CD4-positive, alpha-beta T cell treated with Interferon gamma for 1 hour (primary cell): ENCODE measurements around the gene FAM222B.
A peak's percentile ranks its signal among the peaks of the same experiment; 100 is the strongest.
"Not testable (repeated sequence)": the region's sequence is repeated elsewhere in the genome, so short reads cannot be mapped to it uniquely, and the experiment has no call there.

Experiments
- DNase-seq: peaks from one replicate; pipeline ENCODE4 v3.0.0-alpha.2; 2020

The FAM222B gene

GRCh38 chr17:28834420-28834819, 8.2 kb downstream of the FAM222B start:
- DNase-seq: no peak

- no peak for DNase-seq
Measured at GRCh38 chr17:28828294-28829040, 14.1 kb downstream of the FAM222B start.

GRCh38 chr17:28827672-28828071, 14.9 kb downstream of the FAM222B start:
- DNase-seq: no peak

- DNase-seq: no peak
Measured at GRCh38 chr17:28819582-28819981, 23.0 kb downstream of the FAM222B start.

- no peak for DNase-seq
Measured at GRCh38 chr17:28818819-28819221, 23.8 kb downstream of the FAM222B start.

- DNase-seq: no peak
Measured at GRCh38 chr17:28816540-28816939, 26.1 kb downstream of the FAM222B start.

GRCh38 chr17:28812748-28813377, 29.7 kb downstream of the FAM222B start:
- no peak for DNase-seq

GRCh38 chr17:28812091-28812747, 30.4 kb downstream of the FAM222B start:
- DNase-seq: peak; percentile 95

- DNase-seq: no peak
Measured at GRCh38 chr17:28811651-28812090, 30.9 kb downstream of the FAM222B start.

GRCh38 chr17:28810437-28810836, 32.2 kb downstream of the FAM222B start:
- no peak for DNase-seq

GRCh38 chr17:28807925-28808634, 34.5 kb downstream of the FAM222B start:
- DNase-seq: no peak

GRCh38 chr17:28796062-28796461, 46.5 kb downstream of the FAM222B start:
- DNase-seq: no peak

- not testable (repeated sequence) for DNase-seq
Measured at GRCh38 chr17:28794846-28795441, 47.6 kb downstream of the FAM222B start.

- DNase-seq: no peak
Measured at GRCh38 chr17:28792877-28793661, 49.5 kb downstream of the FAM222B start.

GRCh38 chr17:28788100-28788499, 54.5 kb downstream of the FAM222B start:
- no peak for DNase-seq

GRCh38 chr17:28783161-28783560, 59.4 kb downstream of the FAM222B start:
- DNase-seq: no peak

GRCh38 chr17:28779601-28780000, 63.0 kb downstream of the FAM222B start:
- DNase-seq: not testable (repeated sequence)

- no peak for DNase-seq
Measured at GRCh38 chr17:28777178-28777577, 65.4 kb downstream of the FAM222B start.

- DNase-seq: no peak
Measured at GRCh38 chr17:28774206-28774605, 68.4 kb downstream of the FAM222B start.

GRCh38 chr17:28773736-28774135, 68.9 kb downstream of the FAM222B start:
- DNase-seq: no peak

GRCh38 chr17:28765038-28765437, 77.6 kb downstream of the FAM222B start:
- no peak for DNase-seq

GRCh38 chr17:28763804-28764266, 78.8 kb downstream of the FAM222B start:
- peak; percentile 67 for DNase-seq
